Activated CD8-positive, alpha-beta memory T cell treated with anti-CD3 and anti-CD28 coated beads, Interleukin-2, amount 10 ng/mL, durations not matched to agents 7 days and 5 days (primary cell): Measurements from ENCODE around the gene KCNA5. TPM values are rescaled to one million over a fixed set of nuclear protein-coding genes. Genes with fewer than 3 reads are reported as not detected.
A peak's percentile ranks its signal among the peaks of the same experiment; 100 is the strongest.

Experiments used
- ATAC-seq: fragments of 150-1000 bp; cut with Tn5 transposase; one replicate; pipeline ENCODE4 v1.10.0; 2021; ENCODE audit warnings: moderate library complexity
- CTCF ChIA-PET: fragments of 350-600 bp; sonication (Branson Sonifier 250); formaldehyde crosslinking; loops from one replicate; lab custom pipeline; 2021; ENCODE audit warnings: antibody characterized with exemption; lab: Charles Lee
- DNase-seq: peaks from one replicate; pipeline ENCODE4 v3.0.0-alpha.2; 2020
- H3K27ac Mint-ChIP-seq: one replicate; pipeline ENCODE4 v1.8.0; 2021; ENCODE audit warnings: mild to moderate bottlenecking, mixed read lengths
- H3K27me3 Mint-ChIP-seq: one replicate; pipeline ENCODE4 v1.8.0; 2021; ENCODE audit warnings: mixed read lengths
- H3K36me3 Mint-ChIP-seq: one replicate; pipeline ENCODE4 v1.8.0; 2021; ENCODE audit warnings: mild to moderate bottlenecking, mixed read lengths
- H3K4me1 Mint-ChIP-seq: one replicate; pipeline ENCODE4 v1.8.0; 2021; ENCODE audit warnings: mixed read lengths
- H3K4me3 Mint-ChIP-seq: one replicate; pipeline ENCODE4 v1.8.0; 2021; ENCODE audit warnings: mild to moderate bottlenecking, moderate library complexity, mixed read lengths
- H3K9me3 Mint-ChIP-seq: one replicate; pipeline ENCODE4 v1.8.0; 2022; ENCODE audit warnings: low read depth, mixed read lengths
- total RNA-seq, 2 experiments: library from RNA; stranded (reverse); gene quantifications; one replicate each; pipeline ENCODE4 v1.2.3, GENCODE V29; 2021

KCNA5 gene
- total RNA-seq, 2 experiments from 2014 or later = not detected

DNA sequence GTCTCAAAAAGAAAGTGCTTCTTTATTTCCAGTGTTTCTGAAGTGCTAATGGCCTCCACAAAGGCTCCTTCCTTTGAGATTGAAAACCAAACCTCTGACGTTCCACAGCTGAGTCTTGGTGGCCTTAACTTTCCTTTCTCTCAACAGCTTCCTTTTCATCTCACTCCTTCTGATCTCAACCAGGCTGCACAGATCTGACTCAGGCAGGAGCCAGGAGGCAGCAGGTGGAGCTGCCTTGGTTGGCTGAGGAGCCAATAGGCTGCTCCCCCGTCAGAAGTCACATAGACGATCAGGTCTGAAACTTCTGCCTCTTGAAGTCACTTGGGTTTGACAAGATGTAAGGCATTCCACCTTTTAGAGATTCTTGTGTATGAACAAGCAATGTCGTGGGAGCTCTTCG, 9.1 kb upstream of the KCNA5 start:
- DNase-seq = no peak
- H3K4me3 Mint-ChIP-seq = no peak overlapping the region
- peak; percentile 20 for ATAC-seq
- no peaks in the 10 kb centered on the region for H3K36me3 Mint-ChIP-seq
- peaks cover 7% of the 10 kb centered on the region for H3K27me3 Mint-ChIP-seq
- H3K4me1 Mint-ChIP-seq = no peaks in the 10 kb centered on the region
- H3K27ac Mint-ChIP-seq = no peak overlapping the region
- no peaks in the 10 kb centered on the region for H3K9me3 Mint-ChIP-seq
- CTCF ChIA-PET = interaction anchor here (1.3 kb wide), 1 partner anchor 49 kb away, joined by 3 read pairs; no protein-coding TSS in a partner anchor

DNA sequence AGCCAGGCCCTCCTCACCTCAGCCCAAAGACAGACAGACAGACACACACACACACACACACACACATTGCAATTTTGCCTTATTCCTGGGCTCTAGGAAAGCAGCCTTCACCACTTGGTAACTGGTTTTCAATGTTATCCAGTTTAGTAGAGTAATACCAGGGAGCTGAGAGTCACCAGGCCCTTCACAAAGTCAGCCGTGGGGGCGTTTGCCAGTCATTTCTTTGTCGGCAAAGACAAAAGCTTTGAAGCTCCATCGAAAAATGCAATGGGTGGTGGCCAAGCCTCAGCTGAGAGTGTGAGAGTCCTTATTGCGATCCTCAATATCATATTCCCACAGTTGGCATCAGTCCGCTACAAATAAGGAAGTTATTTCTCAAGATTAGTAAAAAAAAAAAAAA, 8.1 kb upstream of the KCNA5 start:
- DNase-seq (no peak), ATAC-seq (no peak)
- Mint-ChIP-seq H3K36me3 (no peaks in the 10 kb centered on the region), H3K4me1 (no peaks in the 10 kb centered on the region), H3K9me3 (no peaks in the 10 kb centered on the region), H3K4me3 (no peak overlapping the region), H3K27me3 (peaks cover 15% of the 10 kb centered on the region), H3K27ac (no peak overlapping the region)
- CTCF ChIA-PET = no interaction called here

GRCh38 chr12:5036031-5036430, 7.6 kb upstream of the KCNA5 start:
- CTCF ChIA-PET = no interaction called here
- Mint-ChIP-seq H3K36me3 (no peaks in the 10 kb centered on the region), H3K4me1 (no peaks in the 10 kb centered on the region), H3K4me3 (no peak overlapping the region), H3K9me3 (no peaks in the 10 kb centered on the region), H3K27me3 (peaks cover 17% of the 10 kb centered on the region), H3K27ac (no peak overlapping the region)
- ATAC-seq (no peak), DNase-seq (no peak)

DNA sequence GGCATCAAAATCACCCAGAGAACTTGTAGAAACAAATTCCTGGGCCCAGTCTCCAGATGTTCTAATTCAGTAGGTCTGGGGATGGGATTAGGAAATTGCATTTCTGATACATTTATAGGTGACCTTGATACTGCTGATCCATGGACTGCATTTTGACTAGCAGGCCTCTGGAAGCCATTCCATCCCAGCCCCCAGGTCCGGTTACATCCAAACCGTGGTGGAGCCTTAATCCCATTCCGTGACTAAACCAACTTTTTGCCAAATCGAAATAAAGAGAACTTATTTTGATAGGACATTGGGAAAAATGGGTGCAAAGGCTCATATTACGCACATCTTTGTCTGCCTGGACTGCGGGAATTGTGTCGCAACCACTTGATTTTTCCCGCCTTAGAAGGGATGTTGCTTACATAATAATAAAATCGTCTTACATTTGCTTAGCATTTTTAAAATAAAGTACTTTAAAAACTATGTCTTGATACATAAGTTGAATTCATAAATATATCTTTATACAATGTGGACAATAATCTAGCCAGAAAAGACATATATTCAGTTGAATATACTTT, 5.8 kb upstream of the KCNA5 start:
- H3K4me3 Mint-ChIP-seq = no peak overlapping the region
- no peaks in the 10 kb centered on the region for H3K36me3 Mint-ChIP-seq
- no peak overlapping the region for H3K27ac Mint-ChIP-seq
- no peak for DNase-seq
- no peaks in the 10 kb centered on the region for H3K4me1 Mint-ChIP-seq
- CTCF ChIA-PET = no interaction called here
- no peaks in the 10 kb centered on the region for H3K9me3 Mint-ChIP-seq
- H3K27me3 Mint-ChIP-seq = peaks cover 32% of the 10 kb centered on the region
- ATAC-seq = no peak

GRCh38 chr12:5038781-5039311, 4.8 kb upstream of the KCNA5 start:
- Mint-ChIP-seq H3K4me1 (no peaks in the 10 kb centered on the region), H3K9me3 (no peaks in the 10 kb centered on the region), H3K36me3 (no peaks in the 10 kb centered on the region), H3K4me3 (no peak overlapping the region), H3K27me3 (peaks cover 38% of the 10 kb centered on the region), H3K27ac (no peak overlapping the region)
- DNase-seq = no peak
- ATAC-seq = no peak
- CTCF ChIA-PET = no interaction called here

- Mint-ChIP-seq H3K27me3 (peaks cover 39% of the 10 kb centered on the region), H3K27ac (no peak overlapping the region), H3K4me1 (no peaks in the 10 kb centered on the region), H3K36me3 (no peaks in the 10 kb centered on the region), H3K9me3 (no peaks in the 10 kb centered on the region), H3K4me3 (no peak overlapping the region)
- DNase-seq = no peak
- no peak for ATAC-seq
- CTCF ChIA-PET = interaction anchor here (0.6 to 1.5 kb wide), 2 partner anchors 45 to 182 kb away, joined by 3 read pairs; no protein-coding TSS in a partner anchor
These were observed 3.9 kb upstream of the KCNA5 start for GRCh38 chr12:5039815-5040214.

DNA sequence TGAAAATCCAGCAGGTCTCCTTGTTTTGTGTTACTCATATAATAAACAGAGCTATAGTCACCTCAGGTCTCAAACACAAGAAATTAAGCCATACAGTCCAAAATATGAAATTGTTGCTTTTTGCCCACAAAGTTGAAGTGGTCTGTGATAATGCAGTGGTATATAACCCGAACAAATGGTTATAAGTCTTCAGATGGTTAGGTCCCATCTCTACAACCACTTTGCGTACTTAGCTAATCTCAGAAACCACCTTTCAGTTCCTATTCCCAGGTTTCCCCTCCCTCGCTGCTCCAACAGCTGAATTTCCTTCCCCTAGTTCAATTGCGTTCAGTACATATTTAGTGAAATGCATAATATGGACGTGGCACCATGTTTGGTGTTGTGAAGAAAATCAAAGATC, 3.3 kb upstream of the KCNA5 start:
- no peaks in the 10 kb centered on the region for H3K9me3 Mint-ChIP-seq
- no peak for DNase-seq
- H3K27me3 Mint-ChIP-seq = peaks cover 44% of the 10 kb centered on the region
- CTCF ChIA-PET = interaction anchor here (0.6 to 1.5 kb wide), 2 partner anchors 44 to 183 kb away, joined by 3 read pairs; no protein-coding TSS in a partner anchor
- H3K27ac Mint-ChIP-seq = no peak overlapping the region
- H3K4me1 Mint-ChIP-seq = no peaks in the 10 kb centered on the region
- ATAC-seq = no peak
- H3K36me3 Mint-ChIP-seq = no peaks in the 10 kb centered on the region
- no peak overlapping the region for H3K4me3 Mint-ChIP-seq

- Mint-ChIP-seq H3K27me3 (peaks cover 45% of the 10 kb centered on the region), H3K36me3 (no peaks in the 10 kb centered on the region), H3K4me3 (no peak overlapping the region), H3K9me3 (no peaks in the 10 kb centered on the region), H3K4me1 (no peaks in the 10 kb centered on the region), H3K27ac (no peak overlapping the region)
- DNase-seq (no peak), ATAC-seq (no peak)
- CTCF ChIA-PET = no interaction called here
These were observed 979 bp downstream of the KCNA5 start for GRCh38 chr12:5044420-5045295.

GRCh38 chr12:5047094-5047493, 3.4 kb downstream of the KCNA5 start:
- H3K4me3 Mint-ChIP-seq = no peak overlapping the region
- no peaks in the 10 kb centered on the region for H3K36me3 Mint-ChIP-seq
- peaks cover 6% of the 10 kb centered on the region for H3K4me1 Mint-ChIP-seq
- ATAC-seq (no peak), DNase-seq (no peak)
- CTCF ChIA-PET = no interaction called here
- no peaks in the 10 kb centered on the region for H3K9me3 Mint-ChIP-seq
- H3K27ac Mint-ChIP-seq = no peak overlapping the region
- H3K27me3 Mint-ChIP-seq = peaks cover 37% of the 10 kb centered on the region

GRCh38 chr12:5047729-5048128, 4.0 kb downstream of the KCNA5 start:
- Mint-ChIP-seq H3K9me3 (no peaks in the 10 kb centered on the region), H3K27me3 (peaks cover 36% of the 10 kb centered on the region), H3K36me3 (no peaks in the 10 kb centered on the region), H3K4me1 (peaks cover 11% of the 10 kb centered on the region), H3K4me3 (no peak overlapping the region), H3K27ac (no peak overlapping the region)
- DNase-seq (no peak), ATAC-seq (no peak)
- CTCF ChIA-PET = no interaction called here

- H3K9me3 Mint-ChIP-seq = no peaks in the 10 kb centered on the region
- CTCF ChIA-PET = no interaction called here
- peaks cover 11% of the 10 kb centered on the region for H3K4me1 Mint-ChIP-seq
- H3K27me3 Mint-ChIP-seq = peaks cover 24% of the 10 kb centered on the region
- H3K36me3 Mint-ChIP-seq = no peaks in the 10 kb centered on the region
- ATAC-seq = no peak
- no peak overlapping the region for H3K27ac Mint-ChIP-seq
- no peak overlapping the region for H3K4me3 Mint-ChIP-seq
- no peak for DNase-seq
These were observed 6.9 kb downstream of the KCNA5 start for GRCh38 chr12:5050542-5050941.

DNA sequence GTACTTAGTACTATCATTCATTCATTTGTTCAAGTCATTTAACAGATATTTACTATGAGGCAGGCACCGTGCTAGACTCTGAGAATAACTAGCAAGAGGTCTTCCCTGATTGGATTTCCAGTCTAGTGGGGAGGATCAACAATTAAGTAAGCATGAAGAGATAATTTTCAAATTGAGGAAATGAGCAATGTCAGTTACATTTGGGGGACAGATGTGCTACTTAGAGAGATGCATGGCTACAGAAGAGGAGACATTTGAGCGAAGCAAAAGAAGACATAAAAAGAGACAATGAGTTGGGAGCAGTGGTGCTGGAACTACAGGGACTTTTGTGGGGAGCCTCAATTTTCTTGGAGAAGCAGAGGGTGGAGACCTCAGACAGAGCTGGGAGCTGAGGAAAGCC, 7.7 kb downstream of the KCNA5 start:
- ATAC-seq = no peak
- H3K4me3 Mint-ChIP-seq = no peak overlapping the region
- DNase-seq = no peak

DNA sequence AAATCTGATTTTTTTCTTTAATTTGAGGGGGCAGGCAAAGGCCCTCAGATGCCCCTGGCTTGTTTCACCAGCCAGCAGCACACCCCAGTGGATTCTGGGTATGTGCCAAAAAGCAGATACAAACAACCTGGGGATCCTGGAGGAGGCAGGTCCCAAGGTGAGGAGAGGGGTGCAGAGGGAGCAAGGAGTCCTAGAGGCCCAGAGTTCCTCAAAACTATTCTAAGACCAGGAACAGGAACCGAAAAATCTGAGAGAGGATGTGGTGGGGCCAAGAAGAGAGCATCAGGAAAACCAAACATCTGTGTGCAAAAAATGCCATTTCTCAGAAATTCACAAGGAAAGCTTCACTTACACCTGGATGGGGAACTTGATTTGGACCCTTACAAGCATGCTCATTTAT, 8.2 kb downstream of the KCNA5 start:
- no peak for DNase-seq
- CTCF ChIA-PET = no interaction called here
- no peak overlapping the region for H3K4me3 Mint-ChIP-seq
- H3K9me3 Mint-ChIP-seq = no peaks in the 10 kb centered on the region
- peaks cover 11% of the 10 kb centered on the region for H3K4me1 Mint-ChIP-seq
- H3K36me3 Mint-ChIP-seq = no peaks in the 10 kb centered on the region
- H3K27ac Mint-ChIP-seq = no peak overlapping the region
- peaks cover 18% of the 10 kb centered on the region for H3K27me3 Mint-ChIP-seq
- ATAC-seq = no peak

More for the DNA sequence above, 7.7 kb downstream of the KCNA5 start:
- Mint-ChIP-seq H3K4me1 (peaks cover 11% of the 10 kb centered on the region), H3K27me3 (peaks cover 19% of the 10 kb centered on the region), H3K9me3 (no peaks in the 10 kb centered on the region), H3K36me3 (no peaks in the 10 kb centered on the region), H3K27ac (no peak overlapping the region)
- CTCF ChIA-PET = no interaction called here

GRCh38 chr12:5052348-5052747, 8.7 kb downstream of the KCNA5 start:
- Mint-ChIP-seq H3K4me1 (peaks cover 11% of the 10 kb centered on the region), H3K27me3 (peaks cover 18% of the 10 kb centered on the region), H3K9me3 (no peaks in the 10 kb centered on the region), H3K27ac (no peak overlapping the region), H3K4me3 (no peak overlapping the region), H3K36me3 (no peaks in the 10 kb centered on the region)
- CTCF ChIA-PET = no interaction called here
- DNase-seq (no peak), ATAC-seq (no peak)
